GM18868 (cell line): ENCODE data around the gene STAM.
"Not testable (repeated sequence)": the region's sequence is repeated elsewhere in the genome, so short reads cannot be mapped to it uniquely, and the experiment has no call there.

Experiments used
- ATAC-seq: cut with Tn5 transposase; IDR thresholded peaks from one replicate; pipeline ENCODE4 v1.9.1; 2021; ENCODE audit warnings: mild to moderate bottlenecking, moderate library complexity; ENCODE audit not compliant: unreplicated experiment

Gene STAM

GRCh38 chr10:17722317-17723014, 78.5 kb downstream of the STAM start:
- not testable (repeated sequence) for ATAC-seq

GRCh38 chr10:17725703-17726102, 81.8 kb downstream of the STAM start:
- no peak for ATAC-seq

DNA sequence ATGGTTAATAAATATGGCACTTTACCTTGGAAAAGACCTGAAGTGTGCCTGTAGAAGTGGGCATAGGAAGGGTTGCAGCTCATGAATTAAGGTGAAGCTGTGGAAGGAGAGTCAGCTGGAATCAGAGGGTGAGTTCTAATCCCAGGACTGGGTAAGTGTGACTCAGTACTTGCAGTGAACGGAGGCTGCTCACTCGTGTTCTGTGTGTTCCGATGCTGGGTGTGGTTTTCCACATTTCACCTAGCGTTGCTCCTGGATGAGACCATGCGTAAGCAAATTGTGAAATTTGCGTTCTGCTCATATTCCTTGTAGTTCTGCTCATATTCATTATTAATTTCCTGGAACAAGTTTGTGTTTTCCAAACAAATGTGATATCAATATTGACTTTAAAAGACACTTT, 85.7 kb downstream of the STAM start:
- ATAC-seq: no peak

DNA sequence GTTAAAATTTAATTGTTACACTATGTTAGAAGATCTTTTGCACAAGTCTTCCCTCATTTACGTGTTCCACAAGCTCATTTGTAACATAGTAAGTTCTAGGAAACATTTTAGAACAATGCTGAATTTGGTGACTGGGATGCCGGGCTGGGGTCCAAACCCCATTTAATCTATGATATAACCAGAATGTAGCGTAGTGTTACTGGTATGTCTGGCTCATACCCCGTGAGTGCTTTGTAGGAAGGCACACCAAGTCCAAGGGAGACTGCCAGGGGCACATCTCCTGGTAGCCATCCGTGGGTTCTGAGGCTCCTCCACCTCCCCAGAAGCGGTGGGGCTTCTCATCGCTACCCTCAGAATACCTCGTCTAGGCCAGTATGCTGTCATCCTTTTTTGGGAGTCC, 86.7 kb downstream of the STAM start:
- no peak for ATAC-seq

DNA sequence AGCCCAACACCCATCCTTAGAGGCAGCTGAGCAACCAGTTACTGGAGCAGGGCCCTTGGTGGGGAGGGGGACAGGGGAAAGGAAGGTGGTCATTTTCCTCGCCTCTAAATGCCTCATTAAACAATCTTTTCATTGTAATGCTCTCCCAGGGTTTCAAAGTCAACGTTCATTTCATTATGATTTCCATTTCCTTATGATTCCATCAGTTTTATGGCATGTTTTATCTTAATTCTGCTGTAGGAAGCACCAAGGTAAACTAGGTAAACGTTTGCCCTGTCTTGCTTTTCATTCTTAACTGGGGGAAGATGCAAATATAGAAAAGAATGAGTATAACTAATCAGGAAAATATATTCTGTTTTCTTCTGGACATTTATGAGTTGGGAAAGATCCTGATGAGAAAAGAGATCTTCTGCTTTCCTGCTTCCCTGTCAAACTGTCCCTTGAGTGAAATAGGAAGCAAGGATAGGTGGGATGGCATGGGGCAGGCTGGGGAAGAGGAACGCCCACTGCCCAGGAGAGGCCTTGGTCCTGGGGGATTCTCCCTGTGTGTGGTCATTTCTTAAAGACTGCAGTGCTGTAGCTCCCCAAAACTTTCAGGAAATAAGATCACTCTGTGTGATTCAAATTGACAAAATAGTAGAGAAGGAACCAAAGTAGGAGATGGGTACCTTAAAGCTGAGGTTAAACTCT, 87.5 kb downstream of the STAM start:
- no peak for ATAC-seq

DNA sequence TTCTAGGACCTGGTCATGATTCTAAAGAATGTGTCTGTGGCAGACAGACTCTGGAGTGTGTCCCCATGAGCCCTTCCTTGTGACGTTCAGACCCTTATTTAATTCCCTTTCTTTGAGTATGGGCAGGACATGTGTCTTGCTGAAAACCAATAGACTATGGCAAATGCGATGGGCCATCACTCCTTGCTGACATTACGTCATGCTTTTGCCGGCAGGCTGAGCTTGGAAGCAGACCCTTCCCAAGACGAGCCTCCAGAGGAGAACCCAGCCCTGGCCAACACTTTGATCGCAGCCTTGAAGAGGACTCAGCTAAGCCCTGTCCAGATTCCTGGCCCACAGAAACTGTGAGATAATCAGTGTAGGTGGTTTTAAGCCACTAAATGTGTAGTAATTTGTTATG, 89.7 kb downstream of the STAM start:
- ATAC-seq: no peak

GRCh38 chr10:17734432-17735080, 90.6 kb downstream of the STAM start:
- ATAC-seq: no peak

- ATAC-seq: no peak
Observed at GRCh38 chr10:17735166-17735941, 91.4 kb downstream of the STAM start.

DNA sequence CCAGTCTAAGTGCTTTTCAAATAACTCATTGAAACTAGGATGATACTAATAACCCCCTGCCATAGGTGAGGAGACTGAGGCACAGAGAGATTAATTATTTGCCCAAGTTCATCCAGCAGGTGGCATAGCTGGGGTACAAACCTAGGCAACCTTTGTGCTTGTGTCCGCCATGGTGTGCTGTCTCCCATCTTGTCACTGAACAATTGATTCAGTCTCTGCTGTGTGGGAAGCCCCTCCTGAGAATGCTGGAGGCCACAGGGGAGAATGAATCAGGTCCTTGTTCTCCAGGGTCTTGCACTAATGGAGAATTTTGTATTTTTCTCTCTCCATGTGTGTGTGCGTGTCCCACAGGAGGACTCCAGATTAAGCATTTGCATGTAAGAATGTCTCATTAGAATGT, 92.3 kb downstream of the STAM start:
- no peak for ATAC-seq

GRCh38 chr10:17737027-17737965, 93.3 kb downstream of the STAM start:
- no peak for ATAC-seq

- no peak for ATAC-seq
Observed at GRCh38 chr10:17740668-17741067, 96.7 kb downstream of the STAM start.

- no peak for ATAC-seq
Observed at GRCh38 chr10:17742918-17743317, 99.0 kb downstream of the STAM start.

DNA sequence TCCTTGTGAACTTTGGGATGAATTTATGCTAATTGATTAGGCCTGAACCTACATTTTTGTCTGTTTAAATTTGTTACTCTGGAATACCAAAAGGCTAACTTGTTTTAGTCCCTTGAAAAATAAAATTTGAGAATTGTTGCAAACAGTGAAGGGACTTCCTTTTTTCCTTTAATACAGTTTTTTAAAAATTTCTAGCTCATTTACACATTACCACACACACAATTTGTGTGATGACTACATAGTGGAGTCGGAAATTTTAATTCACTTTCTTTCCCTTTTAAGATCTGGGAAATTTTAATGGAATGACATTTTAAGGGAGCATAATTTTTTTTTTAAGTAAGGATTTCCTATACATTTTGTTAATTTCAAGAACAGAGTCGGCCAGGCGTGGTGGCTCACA, 99.5 kb downstream of the STAM start:
- no peak for ATAC-seq

GRCh38 chr10:17744341-17744861, 100.5 kb downstream of the STAM start:
- ATAC-seq: no peak

GRCh38 chr10:17747883-17748550, 104.1 kb downstream of the STAM start:
- no peak for ATAC-seq

DNA sequence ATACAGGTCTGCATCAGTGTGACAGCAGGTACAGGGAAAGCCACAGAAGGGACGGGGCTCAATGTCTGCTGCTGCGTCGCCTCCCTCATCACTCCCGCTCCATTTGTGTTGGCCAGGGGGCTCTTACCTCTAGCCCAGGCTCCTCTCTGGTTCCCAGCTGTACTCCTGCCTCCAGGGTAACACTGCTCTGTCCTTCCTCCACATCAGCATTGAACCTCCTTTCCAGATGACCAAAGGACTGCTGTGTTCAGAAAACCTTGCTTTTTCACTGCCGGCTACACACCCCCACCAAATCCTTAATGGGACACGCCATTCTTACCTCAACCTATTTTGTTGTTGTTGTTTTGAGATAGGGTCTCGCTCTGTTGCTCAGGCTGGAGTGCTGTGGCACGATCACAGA, 105.9 kb downstream of the STAM start:
- ATAC-seq: no peak

DNA sequence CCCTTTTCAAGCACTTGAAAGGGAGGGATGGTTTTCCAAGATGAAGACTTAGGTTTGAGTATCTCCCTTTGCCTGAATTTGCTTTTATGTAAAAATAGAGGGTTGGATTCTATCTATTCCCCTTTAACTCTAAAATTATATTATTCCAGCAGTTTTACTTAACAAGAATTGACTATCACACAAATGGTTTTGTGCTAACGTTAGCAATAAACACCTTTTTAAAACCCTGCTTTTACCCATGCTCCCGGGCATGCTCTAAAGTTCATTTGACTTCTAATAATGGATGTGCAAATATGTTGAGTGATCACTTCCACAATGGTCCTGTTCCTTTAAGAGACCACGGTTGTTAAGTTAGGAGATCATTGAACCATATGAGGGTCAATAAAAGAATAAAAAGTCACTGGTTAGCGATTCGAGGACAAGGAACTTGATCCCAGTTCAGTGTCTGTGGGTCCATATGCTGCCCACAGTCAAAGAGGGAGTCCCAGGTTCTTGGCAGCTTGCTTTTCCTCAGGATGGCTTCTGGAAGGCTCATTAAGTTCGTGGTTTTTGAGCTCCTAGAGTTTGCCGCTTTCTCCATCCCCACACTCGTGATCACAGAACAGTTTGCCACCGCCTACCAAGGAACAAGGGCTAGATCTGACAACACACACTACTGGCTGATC, 108.0 kb downstream of the STAM start, which contains the start of gene TMEM236:
TSS of gene TMEM236 (plus strand) at position 421 of the 665 bp plus-strand sequence. CDS start at position 516, 95 bp downstream.
- ATAC-seq: no peak

DNA sequence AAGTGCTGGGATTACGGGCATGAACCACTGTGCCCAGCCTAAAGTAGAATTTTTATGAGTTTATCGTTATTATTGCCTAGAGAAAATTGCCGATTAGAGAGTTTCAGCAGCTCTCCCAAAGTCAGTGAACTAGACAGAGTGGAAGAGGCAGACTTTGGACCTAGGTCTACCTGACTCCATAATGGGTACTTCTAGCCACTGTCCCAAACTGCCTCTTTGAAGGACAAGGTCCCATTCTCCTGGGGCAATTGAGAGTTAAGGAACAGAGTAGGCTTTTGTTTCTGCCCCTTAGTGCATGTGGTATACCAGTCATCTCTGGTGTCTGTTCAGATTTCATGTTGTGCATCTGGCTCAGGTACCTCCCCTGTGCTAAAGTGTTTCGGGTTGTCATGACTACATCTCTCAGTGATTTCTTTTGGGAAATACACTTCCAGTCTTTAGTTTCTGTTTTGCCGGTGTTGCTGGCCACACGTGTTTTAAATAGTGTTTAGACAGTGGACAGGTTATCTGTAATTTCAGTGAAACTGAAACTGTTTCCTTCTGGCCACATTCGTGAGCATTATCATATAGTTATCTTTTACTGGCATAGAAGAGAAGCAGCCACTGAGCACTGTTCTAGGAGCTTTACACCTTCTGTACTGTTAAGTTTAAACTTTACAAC, 112.7 kb downstream of the STAM start:
- ATAC-seq: peak; percentile 97
